ENCODE results near the gene RNF39.
A peak's percentile ranks its signal among the peaks of the same experiment; 100 is the strongest.

RNF39 gene

GRCh38 chr6:30096829-30097228, 21.3 kb upstream of the RNF39 start:
- DNase-seq, result no peak

GRCh38 chr6:30093951-30094661, 18.5 kb upstream of the RNF39 start:
- no peak for DNase-seq

- DNase-seq, result no peak
Measured at GRCh38 chr6:30092852-30093543, 17.4 kb upstream of the RNF39 start.

GRCh38 chr6:30091577-30092381, 16.2 kb upstream of the RNF39 start:
- no peak for DNase-seq

- DNase-seq, result no peak
Measured at GRCh38 chr6:30087876-30088275, 12.3 kb upstream of the RNF39 start.

- no peak for DNase-seq
Measured at GRCh38 chr6:30077218-30077617, 1.6 kb upstream of the RNF39 start.

- DNase-seq, result peak; percentile 66
Measured at GRCh38 chr6:30075790-30076732, 492 bp upstream of the RNF39 start.

- DNase-seq, result no peak
Measured at GRCh38 chr6:30074331-30075093, 1.1 kb downstream of the RNF39 start.

- no peak for DNase-seq
Measured at GRCh38 chr6:30073489-30074235, 1.9 kb downstream of the RNF39 start.

GRCh38 chr6:30071858-30072257, 3.7 kb downstream of the RNF39 start:
- DNase-seq, result no peak

- DNase-seq, result no peak
Measured at GRCh38 chr6:30071081-30071818, 4.3 kb downstream of the RNF39 start.

- no peak for DNase-seq
Measured at GRCh38 chr6:30067460-30068139, 8.0 kb downstream of the RNF39 start.

- peak; percentile 97 for DNase-seq
Measured at GRCh38 chr6:30066577-30067459, 8.8 kb downstream of the RNF39 start, which contains the start of gene PPP1R11. PPP1R11 (plus strand) TSS chr6:30067198; CDS start chr6:30067411, 213 bp downstream.

- DNase-seq, result no peak
Measured at GRCh38 chr6:30066082-30066481, 9.5 kb downstream of the RNF39 start.

- DNase-seq, result no peak
Measured at GRCh38 chr6:30063315-30063714, 12.3 kb downstream of the RNF39 start.

- DNase-seq, result no peak
Measured at GRCh38 chr6:30062471-30063178, 12.9 kb downstream of the RNF39 start.

GRCh38 chr6:30061858-30062458, 13.6 kb downstream of the RNF39 start:
- DNase-seq, result no peak

All from activated CD8-positive, alpha-beta memory T cell treated with anti-CD3 and anti-CD28 coated beads, Interleukin-2, amount 50 U/mL, for 48 hours (primary cell).